T-helper 1 cell treated with Interleukin-12 subunit alpha and Interleukin-12 subunit beta and Interleukin-4 antibody, amounts not matched to agents 30 ng/mL and 1 ng/mL, for 36 hours (primary cell): Measurements from ENCODE around the gene UXS1. TPM values are rescaled to one million over a fixed set of nuclear protein-coding genes. Genes with fewer than 3 reads are reported as not detected.
"Not testable (repeated sequence)": the region's sequence is repeated elsewhere in the genome, so short reads cannot be mapped to it uniquely, and the experiment has no call there.

Experiments
- intact Hi-C: fragments of 100-400 bp; cut with micrococcal nuclease; formaldehyde crosslinking; loops from one replicate; pipeline ENCODE4 v1.15.1; 2024
- total RNA-seq: library from RNA; stranded (reverse); gene quantifications from 2 replicates; pipeline ENCODE4 v1.2.3, GENCODE V29; 2022

UXS1 gene
- 55.9 and 56.1 TPM in 2 replicates for total RNA-seq

DNA sequence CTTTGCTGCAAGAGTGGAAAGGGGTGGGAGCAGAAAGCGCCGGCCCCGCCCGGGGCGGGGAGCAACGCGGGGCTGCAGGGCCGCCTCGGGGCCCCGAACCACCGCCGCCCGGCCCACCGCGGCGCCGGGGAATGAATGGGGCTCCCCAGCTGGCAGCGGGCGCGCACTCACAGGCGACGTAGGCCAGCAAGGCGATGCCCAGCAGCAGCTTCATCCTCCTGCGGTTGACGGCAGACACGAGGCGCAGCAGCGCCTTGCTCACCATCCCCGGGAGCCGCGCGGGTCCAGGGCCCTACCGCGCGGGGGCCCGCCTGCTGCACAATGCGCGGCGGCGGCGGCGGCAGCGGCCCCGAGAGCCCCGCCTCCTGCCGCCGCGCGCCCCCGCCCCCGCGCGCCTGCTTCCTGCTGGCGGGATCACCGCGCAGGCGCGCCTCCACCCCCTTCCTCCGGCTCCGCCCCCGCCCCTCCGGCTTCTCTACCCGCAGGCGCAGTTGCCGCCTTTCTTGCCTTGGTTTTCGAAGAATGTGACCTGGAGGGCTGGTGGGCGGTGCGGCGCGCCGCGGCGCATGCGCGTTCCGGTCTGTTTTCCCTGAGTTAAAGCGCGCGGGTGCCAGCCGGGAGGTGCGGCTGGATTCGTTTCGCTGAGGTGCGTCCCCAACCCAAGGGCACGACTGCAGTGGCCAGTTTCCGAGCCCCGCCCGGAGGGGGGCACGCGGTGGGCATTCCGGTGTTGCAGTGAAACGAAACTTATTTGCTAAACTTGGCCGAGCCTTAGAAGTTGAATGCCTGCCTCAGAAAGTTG lies at the start of gene UXS1:
Gene UXS1, minus strand, starts transcription at position 325 of the 802 bp plus-strand sequence. Its CDS starts 60 bp downstream, at position 265.
- intact Hi-C loops: loop anchor here (1.0 to 10.0 kb wide), 14 partner anchors 9 to 1157 kb away; partner anchors contain the start of genes C2orf49, FHL2 and TGFBRAP1

DNA sequence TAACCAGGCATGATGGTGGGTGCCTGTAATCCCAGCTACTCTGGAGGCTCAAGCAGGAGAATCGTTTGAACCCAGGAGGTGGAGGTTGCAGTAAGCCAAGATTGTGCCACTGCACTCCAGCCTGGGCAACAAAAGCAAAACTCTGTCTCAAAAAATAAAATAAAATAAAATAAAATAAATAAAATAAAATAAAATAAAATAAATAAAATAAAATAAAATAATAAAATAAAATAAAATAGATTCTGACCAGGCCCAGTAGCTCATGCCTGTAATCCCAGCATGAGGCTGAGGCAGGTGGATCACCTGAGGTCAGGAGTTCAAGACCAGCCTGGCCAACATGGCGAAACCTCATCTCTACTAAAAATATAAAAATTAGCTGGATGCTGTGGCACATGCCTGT lies 45.4 kb upstream of the UXS1 start:
- intact Hi-C loops: not testable (repeated sequence)

DNA sequence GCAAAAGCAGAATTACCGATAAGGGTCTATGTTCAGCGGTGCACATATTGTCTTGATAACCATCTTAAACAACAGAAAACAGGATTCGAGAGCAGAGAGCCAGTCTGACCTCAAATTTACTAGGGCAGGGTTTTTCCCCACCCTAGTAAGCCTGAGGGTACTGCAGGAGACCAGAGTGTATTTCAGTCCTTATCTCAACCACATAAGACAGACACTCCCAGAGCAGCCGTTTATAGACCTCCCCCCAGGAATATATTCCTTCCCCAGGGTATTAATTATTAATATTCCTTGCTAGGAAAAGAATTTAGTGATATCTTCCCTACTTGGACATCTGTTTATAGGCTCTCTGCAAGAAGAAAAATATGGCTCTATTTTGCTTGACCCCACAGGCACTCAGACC lies 41.3 kb upstream of the UXS1 start:
- intact Hi-C loops: not testable (repeated sequence)

DNA sequence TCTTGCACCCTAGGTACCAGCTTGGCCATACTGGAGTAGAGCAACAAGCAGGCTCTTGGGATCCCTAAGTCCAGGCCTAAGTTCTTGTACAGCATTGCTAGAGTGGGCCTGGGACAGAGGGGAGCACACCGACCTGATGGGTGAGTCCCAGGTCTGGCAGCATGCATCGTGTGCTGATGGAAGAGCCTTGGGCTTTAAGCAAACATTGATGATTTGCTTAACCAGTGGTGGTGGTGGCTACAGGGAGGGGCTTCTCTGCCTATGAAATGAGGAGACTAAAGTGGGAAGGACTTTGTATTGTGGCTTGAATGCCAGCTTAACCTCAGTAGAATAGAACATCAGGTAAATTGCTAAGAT lies 39.2 kb upstream of the UXS1 start:
- intact Hi-C loops: no loop called here

DNA sequence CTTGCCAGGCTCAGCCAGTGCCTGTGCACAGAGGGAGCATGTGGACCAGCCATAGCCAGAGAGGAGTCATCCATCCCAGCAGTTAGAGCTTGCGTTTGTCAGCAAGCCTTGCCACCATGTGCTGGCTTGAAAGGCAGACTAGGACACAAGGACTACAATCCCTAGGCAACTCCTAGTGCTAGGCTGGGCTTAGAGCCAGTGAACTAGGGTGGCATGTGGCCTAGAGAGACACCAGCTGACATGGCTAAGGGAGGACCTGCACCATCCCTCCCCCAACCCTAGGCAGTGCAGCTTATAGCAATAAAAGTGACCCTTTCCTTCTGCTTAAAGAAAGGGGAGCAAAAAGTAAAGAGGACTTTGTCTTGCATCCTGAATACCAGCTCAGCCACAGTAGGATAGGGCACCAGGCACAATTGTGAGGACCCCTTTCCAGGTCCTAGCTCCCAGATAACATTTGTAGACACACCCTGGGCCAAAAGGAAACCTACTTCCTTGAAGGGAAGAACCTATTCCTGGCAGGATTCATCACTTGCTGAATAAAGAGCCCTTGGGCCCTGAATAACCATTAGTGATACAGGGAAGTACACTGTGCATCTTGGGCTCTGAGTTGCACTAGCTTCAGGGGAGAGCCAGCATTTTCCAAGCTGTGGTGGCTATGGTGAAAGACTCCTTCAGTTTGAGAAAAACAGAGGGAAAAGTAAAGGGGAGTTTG lies 38.7 kb upstream of the UXS1 start:
- intact Hi-C loops: no loop called here

DNA sequence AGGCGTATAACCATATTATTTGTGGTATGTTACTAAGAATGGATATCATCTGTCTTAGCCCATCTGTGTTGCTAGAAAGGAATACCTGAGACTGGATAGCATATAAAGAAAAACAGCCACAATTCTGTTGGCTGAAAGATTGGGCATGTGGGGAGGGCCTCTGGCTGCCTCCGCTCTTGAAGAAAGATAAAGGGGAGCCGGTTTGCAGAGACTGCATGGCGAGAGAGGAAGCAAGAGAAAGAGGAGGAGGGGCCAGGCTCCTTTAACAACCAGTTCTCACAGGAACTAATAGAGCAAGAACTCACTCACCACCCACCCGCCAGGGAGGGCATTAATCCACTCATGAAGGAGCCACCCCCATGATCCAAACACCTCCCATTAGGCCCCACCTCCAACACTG lies 29.2 kb upstream of the UXS1 start:
- intact Hi-C loops: no loop called here

DNA sequence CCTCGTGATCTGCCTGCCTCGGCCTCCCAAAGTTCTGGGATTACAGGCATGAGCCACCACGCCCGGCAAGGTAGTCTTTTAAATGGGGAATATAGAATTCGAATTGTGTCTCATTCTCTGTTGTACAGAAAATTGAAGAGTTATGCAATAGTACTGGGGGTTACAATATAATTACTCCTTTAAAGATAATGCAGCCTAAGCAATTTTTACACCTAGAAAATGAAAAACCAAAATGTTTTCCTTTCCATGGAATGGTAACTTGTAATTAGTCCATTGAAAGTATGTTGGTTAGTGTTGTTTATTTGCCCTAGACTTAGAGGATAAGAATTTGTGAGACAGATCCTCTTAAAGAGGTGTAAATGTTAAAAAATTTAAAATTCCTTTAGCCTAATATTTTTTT lies 28.0 kb upstream of the UXS1 start:
- intact Hi-C loops: not testable (repeated sequence)

DNA sequence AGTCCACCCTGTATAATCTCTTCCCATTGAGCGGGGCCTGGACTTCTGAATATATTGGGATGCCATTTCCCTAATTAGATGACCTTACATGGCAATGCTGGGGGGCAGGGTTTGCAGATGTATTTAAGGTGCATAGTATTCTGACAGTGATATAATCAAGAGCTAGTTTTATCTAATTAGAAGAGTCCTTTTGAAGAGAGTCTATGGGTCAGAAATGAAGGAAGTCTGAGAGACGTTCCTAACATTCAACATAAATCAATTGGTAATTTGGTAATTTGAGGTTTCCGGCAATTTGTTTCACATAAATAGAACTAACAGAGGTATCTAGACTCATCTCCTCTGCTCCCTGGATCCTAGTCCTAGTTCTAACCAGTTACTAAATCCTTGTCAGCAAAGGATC lies 25.7 kb upstream of the UXS1 start:
- intact Hi-C loops: no loop called here

DNA sequence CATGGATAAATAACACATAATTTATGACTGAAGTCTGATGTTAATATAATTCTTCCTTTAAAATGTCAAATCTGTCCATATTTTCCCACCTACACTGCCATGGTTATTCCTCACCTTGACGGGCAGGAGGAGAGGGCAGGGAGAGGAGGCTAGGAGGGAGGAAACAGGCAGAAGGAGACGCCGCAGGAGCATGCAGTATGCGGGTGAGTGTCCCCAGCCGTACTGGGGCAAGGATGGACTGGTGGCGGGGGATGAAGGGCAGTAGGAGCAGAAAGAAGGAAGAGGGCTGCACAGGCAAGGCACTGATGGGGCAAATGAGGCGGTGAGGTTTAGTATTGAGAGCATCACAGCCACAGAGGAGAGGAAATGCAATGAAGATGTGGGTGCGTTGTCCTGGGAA lies 25.1 kb upstream of the UXS1 start:
- intact Hi-C loops: not testable (repeated sequence)

DNA sequence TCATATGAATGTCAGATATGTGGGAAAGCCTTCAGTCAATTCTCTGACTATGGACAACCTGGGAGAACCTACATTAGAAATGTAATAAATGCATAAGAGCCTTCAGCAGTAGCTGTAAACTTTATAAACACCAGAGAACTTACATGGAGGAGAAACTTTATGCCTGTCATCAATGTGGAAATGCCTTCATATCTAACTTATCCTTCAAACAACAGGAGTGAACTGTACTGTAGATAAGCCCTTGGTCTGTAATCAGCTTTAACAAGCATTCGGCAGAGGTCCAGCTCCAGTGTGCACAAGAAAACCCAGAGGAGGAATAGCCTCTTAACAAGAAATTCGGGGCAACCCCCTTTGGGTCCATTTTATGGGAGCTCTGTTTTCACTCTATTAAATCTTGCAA lies 14.8 kb upstream of the UXS1 start:
- intact Hi-C loops: no loop called here

DNA sequence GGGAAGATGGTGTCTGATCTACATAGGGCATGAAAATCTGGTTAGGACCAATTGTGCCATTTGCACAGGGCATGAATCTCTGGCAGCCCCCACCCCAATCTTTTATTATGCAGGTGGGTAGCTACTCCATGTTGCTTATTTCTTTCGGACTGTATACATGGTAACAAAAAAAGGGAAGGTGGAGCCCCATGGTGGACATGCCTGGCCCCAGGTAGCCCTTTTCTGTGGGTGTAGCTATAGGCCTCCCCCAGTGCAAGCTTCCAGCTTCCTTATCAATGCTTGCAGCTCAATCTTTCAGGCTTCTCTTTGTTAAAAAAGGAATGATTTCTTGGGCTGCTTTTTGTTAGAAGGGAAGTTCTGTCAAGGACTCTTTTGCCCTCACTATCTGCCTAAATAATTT lies 14.3 kb upstream of the UXS1 start:
- intact Hi-C loops: no loop called here

DNA sequence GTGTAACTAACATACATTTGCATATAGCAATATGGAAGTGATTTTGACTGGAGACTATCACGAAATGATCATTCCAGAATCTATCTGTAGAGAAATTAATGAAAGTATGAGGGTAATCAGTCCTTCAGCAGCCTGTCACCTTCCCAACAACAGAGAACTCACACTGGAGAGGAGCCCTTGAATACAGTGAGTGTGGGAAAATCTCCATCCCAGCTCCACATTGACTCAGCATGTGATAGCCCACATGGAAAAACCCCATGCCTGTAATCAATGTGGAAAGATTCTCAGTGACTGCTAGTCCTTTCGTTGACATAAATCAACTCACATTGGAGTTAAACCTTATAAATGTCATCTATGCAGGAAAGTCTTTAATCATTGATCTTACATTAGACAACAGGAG lies 13.1 kb upstream of the UXS1 start:
- intact Hi-C loops: no loop called here

DNA sequence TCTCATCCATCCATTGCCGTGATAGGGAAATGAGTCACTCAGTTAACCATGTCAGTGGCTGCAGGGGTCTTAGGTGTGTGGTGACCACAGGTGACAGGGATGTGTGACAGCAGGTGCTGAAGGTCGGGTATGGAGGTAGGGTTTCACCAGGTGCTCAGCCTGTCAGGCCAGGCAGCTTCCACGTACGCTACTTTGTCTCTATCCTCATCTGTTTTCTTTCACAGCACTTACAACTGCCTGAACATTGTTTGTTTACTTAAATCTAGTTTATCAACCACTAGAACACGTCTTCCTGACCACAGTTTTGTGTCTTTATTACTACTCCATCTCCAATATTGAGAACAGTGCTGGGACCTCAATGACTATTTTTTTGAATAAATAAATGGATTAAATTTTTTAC lies 11.4 kb upstream of the UXS1 start:
- intact Hi-C loops: no loop called here

DNA sequence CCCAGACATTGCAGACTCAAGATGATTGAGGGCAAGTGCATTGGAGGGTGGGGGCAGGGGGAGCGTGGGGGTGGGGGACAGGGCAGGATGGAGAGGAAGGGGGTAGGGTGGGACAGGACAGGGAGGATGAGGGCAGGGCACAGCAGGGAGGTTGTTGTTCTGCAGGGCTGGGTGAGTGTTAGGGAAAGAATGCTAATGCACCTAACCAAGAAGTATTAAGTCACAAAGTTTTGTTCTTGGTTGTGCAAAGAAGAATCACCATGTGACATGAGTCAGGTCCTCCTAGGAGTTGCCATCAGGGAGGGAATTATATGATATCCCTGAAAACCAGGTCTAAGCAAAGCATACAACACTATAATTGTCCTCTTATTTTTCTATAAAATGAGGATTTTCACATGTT lies 10.4 kb upstream of the UXS1 start:
- intact Hi-C loops: not testable (repeated sequence)

DNA sequence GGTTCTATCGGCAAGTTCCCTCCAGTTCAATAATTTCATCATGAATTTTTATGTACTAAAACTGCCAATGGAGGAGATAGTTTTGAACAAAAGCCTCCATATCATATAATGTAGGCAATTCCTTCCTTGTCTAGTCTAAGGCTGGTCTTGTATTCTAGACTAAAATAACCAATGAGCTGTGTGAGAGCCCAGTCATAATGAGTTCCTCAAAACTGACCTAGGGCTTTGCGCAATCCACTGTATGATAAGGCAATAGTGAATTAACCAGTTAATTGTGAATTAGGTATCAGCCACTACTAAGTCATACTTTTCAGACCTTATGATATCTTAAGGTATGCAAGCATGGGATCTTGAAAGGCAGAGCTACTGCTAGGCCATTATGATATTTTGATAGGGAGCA lies 7.6 kb upstream of the UXS1 start:
- intact Hi-C loops: no loop called here

DNA sequence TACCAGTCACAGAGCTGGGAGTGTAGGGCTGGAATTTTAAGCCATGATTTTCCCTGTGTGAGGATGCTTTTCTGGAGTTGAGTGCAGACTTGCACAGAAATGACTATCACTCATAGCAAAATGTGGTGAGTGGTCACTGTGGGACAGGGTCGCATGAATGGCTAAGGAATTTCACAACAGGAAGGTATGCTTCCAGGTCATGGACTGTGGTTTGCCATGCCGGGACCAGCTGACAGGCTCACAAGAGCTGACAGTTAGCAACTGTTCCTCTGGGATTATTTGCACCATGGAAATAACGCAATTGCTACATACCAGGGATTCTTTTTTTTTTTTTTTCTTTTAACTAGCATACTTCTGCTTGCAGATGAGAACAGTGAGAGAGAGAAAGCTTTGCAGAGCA lies 3.8 kb upstream of the UXS1 start:
- intact Hi-C loops: loop anchor here (10.0 kb wide), 2 partner anchors 263 to 343 kb away; no protein-coding TSS in a partner anchor

DNA sequence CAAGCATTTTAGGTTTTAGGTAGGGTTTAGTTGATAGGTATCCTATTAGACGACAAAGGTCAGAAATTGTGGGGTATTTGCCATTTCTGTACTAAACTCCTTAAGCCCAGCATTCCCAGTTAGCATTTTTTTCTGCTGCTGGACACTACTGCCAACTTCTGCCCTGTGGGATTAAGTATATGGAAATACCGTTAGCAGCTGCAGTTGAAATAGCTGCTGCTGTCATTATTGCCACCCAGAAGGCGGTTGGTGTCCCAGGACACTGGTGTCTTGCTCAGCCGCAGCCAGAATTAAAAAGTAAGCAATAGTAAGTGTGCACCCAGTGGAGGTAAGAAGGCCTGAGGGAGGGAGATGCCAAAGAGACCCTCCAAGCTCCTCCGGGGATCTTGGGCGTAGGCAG lies 1.9 kb upstream of the UXS1 start:
- intact Hi-C loops: loop anchor here (2.0 to 10.0 kb wide), 5 partner anchors 261 to 867 kb away; partner anchors contain the start of gene TGFBRAP1

DNA sequence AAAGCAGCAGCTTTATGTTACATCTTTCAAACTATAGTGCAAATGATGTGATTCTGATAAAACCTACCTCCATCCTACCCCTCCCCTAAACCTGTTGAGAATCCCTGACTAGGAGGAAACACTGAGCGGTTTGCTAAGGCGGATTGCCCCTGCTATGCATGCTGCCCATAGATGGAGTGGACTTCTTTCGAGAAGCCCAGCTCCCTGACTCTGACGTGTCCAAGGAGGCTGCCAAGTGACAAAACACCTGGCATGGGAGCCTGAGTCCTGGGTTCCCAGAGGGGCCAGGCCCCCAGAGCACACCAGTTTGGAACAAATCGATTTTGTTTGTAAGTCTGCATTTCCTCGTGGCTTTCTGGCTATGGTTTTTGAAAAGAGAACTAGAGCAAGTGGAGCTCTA lies 1.4 kb upstream of the UXS1 start:
- intact Hi-C loops: loop anchor here (2.0 to 10.0 kb wide), 5 partner anchors 261 to 867 kb away; partner anchors contain the start of gene TGFBRAP1

DNA sequence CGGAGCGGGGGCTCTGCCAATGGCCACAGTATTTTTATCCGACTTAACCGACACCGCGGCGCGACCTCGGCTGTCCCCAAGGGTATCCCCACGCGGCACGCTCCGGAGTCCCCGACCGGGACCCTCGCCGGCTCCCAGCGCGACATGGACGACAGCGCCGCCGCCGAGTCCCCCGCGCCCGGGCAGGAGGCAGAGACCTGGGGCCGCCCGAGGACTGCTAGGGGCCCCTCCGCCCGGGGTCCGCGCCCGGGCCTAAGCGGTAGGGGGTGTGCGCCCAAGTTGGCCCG lies 468 bp downstream of the UXS1 start:
- intact Hi-C loops: loop anchor here (1.0 to 10.0 kb wide), 6 partner anchors 8 to 796 kb away; partner anchors contain the start of gene FHL2

DNA sequence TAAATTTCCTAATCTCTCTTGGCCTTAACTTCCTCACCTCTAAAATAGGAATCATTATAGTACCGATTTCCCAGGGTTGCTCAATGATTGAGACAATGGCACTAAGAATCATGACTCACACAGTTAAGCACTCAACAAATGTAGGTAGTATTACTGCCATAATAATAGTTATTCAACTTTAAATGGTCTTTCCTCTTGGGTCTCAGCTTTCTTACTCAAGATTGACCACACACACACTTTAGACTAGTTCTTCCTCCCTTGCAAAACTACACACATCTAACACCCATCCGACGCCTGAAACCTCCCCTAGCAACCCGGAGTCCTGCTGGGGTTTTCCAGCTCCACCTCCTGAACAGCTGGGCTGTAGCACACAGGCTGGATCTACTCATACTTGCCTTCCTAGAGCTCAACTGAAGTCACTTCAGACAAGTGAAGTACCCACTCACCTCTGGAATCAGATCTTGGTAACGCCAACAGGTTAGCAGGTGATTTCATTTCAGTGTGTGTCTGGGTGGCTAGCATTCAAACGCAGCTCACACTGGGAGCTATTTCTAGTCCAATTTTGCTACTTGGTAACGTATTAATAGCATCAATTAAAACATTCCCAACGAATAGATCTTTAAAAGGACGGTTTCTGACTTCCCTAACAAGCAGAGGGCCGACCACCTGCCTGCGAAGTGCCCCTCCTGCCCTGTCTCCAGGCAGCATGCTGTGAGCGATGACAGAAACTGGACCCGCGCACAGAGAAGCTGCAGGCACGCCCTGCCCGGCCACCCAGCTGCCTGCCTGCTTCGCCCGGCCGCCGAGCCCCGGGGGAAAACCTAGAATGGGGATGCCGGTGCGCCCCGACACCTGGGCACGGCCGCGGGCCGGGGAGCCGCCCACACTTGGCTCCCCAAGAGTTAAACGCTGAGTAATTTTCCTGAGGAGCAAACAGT lies 1.1 kb downstream of the UXS1 start:
- intact Hi-C loops: loop anchor here (1.0 to 10.0 kb wide), 6 partner anchors 8 to 796 kb away; partner anchors contain the start of gene FHL2

DNA sequence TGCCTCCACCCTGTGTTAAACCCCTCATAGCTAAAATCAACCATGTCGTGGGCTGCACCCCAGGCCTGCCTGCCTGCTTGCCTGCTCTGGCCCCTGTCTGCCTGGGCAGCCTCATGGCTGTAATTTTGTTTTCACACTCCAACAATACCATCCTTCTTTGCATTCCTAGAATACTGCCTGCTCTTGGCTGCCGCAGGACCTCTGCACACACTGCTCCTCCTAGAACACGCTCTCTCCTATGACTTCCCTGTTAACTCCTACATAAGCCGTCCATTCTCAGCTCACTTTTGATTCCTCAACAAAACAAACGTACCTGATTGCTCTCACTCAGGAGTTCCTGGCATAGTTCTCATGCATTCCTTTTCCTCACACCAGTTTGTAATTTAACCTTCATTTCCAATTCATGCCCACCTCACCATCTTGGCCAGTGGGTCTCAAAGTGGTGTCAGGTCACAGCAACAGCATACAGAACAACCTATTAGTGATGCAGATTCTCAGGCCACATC lies 2.5 kb downstream of the UXS1 start:
- intact Hi-C loops: loop anchor here (2.0 to 10.0 kb wide), 4 partner anchors 257 to 794 kb away; partner anchors contain the start of gene FHL2
